Parathyroid adenoma (tissue), 2 donors: ENCODE measurements around the gene TUFM.
"Not testable (repeated sequence)": the region's sequence is repeated elsewhere in the genome, so short reads cannot be mapped to it uniquely, and the experiment has no call there.

Experiments
- H2AFZ ChIP-seq: fragments of 300-600 bp; sonication (generic); one replicate; pipeline ENCODE4 v1.7.0; 2017; ENCODE audit warnings: antibody characterized with exemption, mild to moderate bottlenecking
- H3K27ac ChIP-seq: fragments of 300-600 bp; sonication (generic); one replicate; pipeline ENCODE4 v1.7.0; 2017
- H3K27me3 ChIP-seq: fragments of 300-600 bp; sonication (generic); one replicate; pipeline ENCODE4 v1.7.0; 2017; ENCODE audit warnings: low read length; ENCODE audit not compliant: control insufficient read depth, insufficient read depth
- H3K36me3 ChIP-seq: fragments of 300-600 bp; sonication (generic); one replicate; pipeline ENCODE4 v1.7.0; 2017; ENCODE audit warnings: low read length; ENCODE audit not compliant: control insufficient read depth, insufficient read depth
- H3K4me1 ChIP-seq: fragments of 300-600 bp; sonication (generic); one replicate; pipeline ENCODE4 v1.7.0; 2017; ENCODE audit warnings: control low read depth
- H3K4me2 ChIP-seq: fragments of 300-600 bp; sonication (generic); one replicate; pipeline ENCODE4 v1.7.0; 2017; ENCODE audit warnings: low read length
- H3K4me3 ChIP-seq: fragments of 300-600 bp; sonication (generic); one replicate; pipeline ENCODE4 v1.7.0; 2017; ENCODE audit warnings: low read depth, low read length
- H3K79me2 ChIP-seq: fragments of 300-600 bp; sonication (generic); one replicate; pipeline ENCODE4 v1.7.0; 2017; ENCODE audit warnings: control low read depth
- H3K9ac ChIP-seq: fragments of 300-600 bp; sonication (generic); one replicate; pipeline ENCODE4 v1.7.0; 2017; ENCODE audit warnings: mild to moderate bottlenecking
- H3K9me3 ChIP-seq: fragments of 300-600 bp; sonication (generic); one replicate; pipeline ENCODE4 v1.7.0; 2017; ENCODE audit warnings: low read length; ENCODE audit not compliant: control insufficient read depth
- TF ChIP-seq, protein P1 (sequence below): fragments of 300-600 bp; sonication (generic); IDR thresholded peaks from one replicate; pipeline ENCODE4 v1.7.0; 2017; ENCODE audit warnings: antibody characterized with exemption, mild to moderate bottlenecking
- donor health status: primary hyperparathyroidism.

Gene TUFM

DNA sequence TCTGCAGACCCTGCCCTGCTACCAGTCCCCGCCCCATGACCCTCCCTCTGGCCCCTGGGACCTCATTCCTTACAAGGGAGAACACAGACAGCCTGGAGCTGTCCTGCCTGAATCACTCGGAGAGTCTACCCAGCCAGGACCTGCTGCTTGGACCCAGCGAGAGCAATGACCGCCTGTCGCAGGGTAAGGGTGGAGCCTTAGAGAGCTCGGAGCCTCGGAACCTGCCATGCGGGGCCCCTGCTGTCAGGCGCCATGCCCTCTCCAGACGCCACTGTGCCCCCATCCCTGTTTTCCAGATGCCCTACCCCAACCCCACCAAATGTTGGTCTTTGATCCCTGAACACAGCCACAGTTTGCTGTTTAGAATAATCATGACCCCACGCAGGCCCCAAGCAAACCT, 23.1 kb upstream of the TUFM start:
- TF ChIP-seq, protein P1, sequence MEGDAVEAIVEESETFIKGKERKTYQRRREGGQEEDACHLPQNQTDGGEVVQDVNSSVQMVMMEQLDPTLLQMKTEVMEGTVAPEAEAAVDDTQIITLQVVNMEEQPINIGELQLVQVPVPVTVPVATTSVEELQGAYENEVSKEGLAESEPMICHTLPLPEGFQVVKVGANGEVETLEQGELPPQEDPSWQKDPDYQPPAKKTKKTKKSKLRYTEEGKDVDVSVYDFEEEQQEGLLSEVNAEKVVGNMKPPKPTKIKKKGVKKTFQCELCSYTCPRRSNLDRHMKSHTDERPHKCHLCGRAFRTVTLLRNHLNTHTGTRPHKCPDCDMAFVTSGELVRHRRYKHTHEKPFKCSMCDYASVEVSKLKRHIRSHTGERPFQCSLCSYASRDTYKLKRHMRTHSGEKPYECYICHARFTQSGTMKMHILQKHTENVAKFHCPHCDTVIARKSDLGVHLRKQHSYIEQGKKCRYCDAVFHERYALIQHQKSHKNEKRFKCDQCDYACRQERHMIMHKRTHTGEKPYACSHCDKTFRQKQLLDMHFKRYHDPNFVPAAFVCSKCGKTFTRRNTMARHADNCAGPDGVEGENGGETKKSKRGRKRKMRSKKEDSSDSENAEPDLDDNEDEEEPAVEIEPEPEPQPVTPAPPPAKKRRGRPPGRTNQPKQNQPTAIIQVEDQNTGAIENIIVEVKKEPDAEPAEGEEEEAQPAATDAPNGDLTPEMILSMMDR = no peak
- Histone ChIP-seq H3K79me2 (no peaks in the 10 kb centered on the region), H3K27ac (no peak overlapping the region), H3K9ac (no peak overlapping the region), H3K4me3 (no peak overlapping the region), H3K4me2 (no peak overlapping the region), H3K9me3 (no peaks in the 10 kb centered on the region), H3K27me3 (no peaks in the 10 kb centered on the region), H3K4me1 (no peaks in the 10 kb centered on the region), H3K36me3 (no peaks in the 10 kb centered on the region), H2AFZ (no peak overlapping the region)

DNA sequence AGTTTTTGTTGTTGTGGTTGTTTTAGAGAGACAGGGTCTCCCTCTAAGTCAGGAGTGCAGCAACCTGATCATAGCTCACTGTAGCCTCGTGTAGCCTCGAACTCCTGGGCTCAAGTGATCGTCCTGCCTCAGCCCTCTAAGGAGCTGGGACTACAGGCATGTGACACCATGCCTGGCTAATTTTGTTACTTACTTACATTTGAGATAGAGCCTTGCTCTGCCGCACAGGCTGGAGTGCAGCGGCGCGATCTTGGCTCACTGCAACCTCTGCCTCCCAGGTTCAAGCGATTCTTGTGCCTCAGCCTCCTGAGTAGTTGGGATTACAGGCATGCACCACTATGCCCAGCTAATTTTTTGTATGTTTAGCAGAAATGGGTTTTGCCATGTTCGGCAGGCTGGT, 21.5 kb upstream of the TUFM start:
- not testable (repeated sequence) for H3K27ac ChIP-seq, H3K4me1 ChIP-seq, H3K36me3 ChIP-seq, H3K4me3 ChIP-seq, H3K9me3 ChIP-seq, H3K27me3 ChIP-seq, H3K79me2 ChIP-seq, H3K9ac ChIP-seq, H3K4me2 ChIP-seq, H2AFZ ChIP-seq

DNA sequence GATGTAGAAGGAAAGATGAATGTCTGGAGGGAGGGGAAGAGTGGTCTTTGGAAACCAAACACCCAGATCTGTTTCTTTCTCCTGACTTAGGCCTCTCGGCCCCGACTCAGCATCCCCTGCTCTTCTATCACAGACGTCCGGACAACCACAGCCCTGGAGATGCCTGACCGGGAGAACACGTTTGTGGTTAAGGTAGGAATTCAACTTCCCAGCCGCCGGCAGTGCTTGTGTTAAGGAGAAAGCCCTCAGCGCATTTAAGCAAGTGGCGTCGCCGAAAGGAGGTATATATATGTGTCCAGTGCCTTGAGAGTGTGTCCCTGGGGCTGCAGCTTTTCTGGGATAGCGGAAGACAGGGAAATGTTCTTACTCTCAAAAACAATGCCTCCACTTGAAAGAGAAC, 21.1 kb upstream of the TUFM start:
- no peaks in the 10 kb centered on the region for H3K9me3 ChIP-seq
- H3K4me2 ChIP-seq = no peak overlapping the region
- no peaks in the 10 kb centered on the region for H3K36me3 ChIP-seq
- H3K27ac ChIP-seq = no peak overlapping the region
- no peak overlapping the region for H3K4me3 ChIP-seq
- no peaks in the 10 kb centered on the region for H3K27me3 ChIP-seq
- TF ChIP-seq, protein P1 = no peak
- H3K9ac ChIP-seq = no peak overlapping the region
- no peaks in the 10 kb centered on the region for H3K4me1 ChIP-seq
- no peaks in the 10 kb centered on the region for H3K79me2 ChIP-seq
- H2AFZ ChIP-seq = no peak overlapping the region

DNA sequence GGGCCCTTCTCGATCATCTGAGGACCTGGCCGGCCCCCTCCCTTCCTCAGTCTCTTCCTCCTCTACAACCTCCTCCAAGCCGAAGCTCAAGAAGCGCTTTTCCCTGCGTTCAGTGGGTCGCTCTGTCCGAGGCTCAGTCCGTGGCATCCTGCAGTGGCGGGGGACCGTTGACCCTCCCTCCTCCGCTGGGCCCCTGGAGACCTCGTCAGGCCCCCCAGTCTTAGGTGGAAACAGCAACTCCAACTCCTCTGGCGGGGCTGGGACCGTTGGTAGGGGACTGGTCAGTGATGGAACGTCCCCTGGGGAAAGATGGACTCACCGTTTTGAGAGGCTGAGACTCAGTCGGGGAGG, 20.3 kb upstream of the TUFM start:
- H3K27me3 ChIP-seq = no peaks in the 10 kb centered on the region
- no peaks in the 10 kb centered on the region for H3K9me3 ChIP-seq
- H3K36me3 ChIP-seq = no peaks in the 10 kb centered on the region
- TF ChIP-seq, protein P1 = no peak
- no peak overlapping the region for H2AFZ ChIP-seq
- H3K9ac ChIP-seq = no peak overlapping the region
- H3K79me2 ChIP-seq = no peaks in the 10 kb centered on the region
- no peak overlapping the region for H3K4me3 ChIP-seq
- H3K4me2 ChIP-seq = no peak overlapping the region
- H3K27ac ChIP-seq = no peak overlapping the region
- no peaks in the 10 kb centered on the region for H3K4me1 ChIP-seq

DNA sequence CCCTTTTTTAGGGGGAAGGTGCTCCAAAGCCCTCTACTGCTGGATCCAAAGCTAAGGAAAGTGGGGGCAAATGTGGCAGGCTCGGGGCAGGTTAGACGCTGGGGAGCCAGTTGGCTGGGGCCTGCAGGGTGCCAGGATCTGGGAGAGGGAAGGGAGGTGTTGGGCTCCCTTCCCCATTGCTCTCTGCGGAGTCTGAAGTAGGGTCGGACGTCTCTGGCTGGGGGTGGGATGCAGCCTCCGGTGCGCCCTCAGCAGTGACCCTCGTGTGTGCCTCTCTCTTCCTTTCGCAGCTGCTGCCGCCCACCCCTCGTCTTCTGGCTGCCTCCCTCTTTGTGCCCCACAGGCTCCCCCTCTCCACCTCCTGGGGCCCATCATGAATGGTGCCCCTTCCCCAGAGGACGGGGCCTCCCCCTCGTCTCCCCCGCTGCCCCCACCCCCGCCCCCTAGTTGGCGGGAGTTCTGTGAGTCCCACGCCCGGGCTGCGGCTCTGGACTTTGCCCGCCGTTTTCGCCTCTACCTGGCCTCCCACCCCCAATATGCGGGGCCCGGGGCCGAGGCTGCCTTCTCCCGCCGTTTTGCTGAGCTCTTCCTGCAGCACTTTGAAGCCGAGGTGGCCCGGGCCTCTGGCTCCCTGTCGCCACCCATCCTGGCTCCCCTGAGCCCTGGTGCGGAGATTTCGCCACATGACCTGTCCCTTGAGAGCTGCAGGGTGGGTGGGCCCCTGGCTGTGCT, 19.7 kb upstream of the TUFM start:
- H3K27me3 ChIP-seq = no peaks in the 10 kb centered on the region
- no peak overlapping the region for H3K9ac ChIP-seq
- no peak overlapping the region for H2AFZ ChIP-seq

More for the DNA sequence above, 19.7 kb upstream of the TUFM start:
- TF ChIP-seq, protein P1 = no peak
- Histone ChIP-seq H3K9me3 (no peaks in the 10 kb centered on the region), H3K4me2 (no peak overlapping the region), H3K27ac (no peak overlapping the region), H3K4me3 (no peak overlapping the region), H3K36me3 (no peaks in the 10 kb centered on the region), H3K4me1 (no peaks in the 10 kb centered on the region), H3K79me2 (no peaks in the 10 kb centered on the region)
